ENCODE measurements around the gene PAGR1. TPM values are rescaled to one million over a fixed set of nuclear protein-coding genes. Genes with fewer than 3 reads are reported as not detected.

PAGR1 gene
- total and polyA plus RNA-seq, 2 of the 13 experiments (the other 11 are each of a cell fraction or from before 2014, with no cell fraction given), result 9.8 to 66.4 TPM

DNA sequence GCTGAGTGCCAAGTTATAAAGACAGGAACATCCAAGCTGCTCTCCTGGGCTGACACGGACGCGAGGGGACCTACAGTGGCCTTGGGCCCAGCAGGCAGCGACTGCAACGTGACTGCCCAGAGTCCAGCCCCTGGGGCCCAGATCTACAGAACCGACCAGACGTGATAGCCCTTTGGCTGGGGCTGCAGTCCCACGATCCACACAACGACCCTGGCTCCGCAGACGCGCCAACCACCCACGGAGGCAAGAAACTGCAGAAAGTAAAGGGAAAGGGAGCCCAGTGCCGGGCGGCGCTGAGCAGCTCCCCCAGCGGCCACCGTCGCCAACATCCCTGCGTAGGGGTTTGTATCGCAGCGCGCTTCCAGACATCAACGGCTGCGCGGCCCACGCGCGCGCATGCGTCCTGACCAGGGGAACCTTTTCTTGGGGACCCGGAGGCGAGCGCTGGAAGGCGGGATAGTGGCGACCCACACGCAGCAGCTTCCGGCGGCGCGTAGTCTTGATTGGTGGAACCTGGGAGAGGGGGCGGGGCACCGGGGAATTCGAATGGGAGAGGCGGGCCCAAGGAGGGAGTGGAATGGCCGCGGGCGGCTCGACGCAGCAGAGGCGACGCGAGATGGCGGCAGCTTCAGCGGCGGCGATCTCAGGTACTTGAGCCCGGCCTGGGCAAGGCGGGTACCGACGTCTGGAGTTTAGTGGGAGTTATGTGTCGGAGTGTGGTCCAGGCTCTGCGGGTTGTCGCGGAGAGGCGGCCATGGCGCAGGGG lies 25.6 kb upstream of the PAGR1 start, which contains the start of gene KIF22 (continued):
- TF ChIP-seq, protein P1, sequence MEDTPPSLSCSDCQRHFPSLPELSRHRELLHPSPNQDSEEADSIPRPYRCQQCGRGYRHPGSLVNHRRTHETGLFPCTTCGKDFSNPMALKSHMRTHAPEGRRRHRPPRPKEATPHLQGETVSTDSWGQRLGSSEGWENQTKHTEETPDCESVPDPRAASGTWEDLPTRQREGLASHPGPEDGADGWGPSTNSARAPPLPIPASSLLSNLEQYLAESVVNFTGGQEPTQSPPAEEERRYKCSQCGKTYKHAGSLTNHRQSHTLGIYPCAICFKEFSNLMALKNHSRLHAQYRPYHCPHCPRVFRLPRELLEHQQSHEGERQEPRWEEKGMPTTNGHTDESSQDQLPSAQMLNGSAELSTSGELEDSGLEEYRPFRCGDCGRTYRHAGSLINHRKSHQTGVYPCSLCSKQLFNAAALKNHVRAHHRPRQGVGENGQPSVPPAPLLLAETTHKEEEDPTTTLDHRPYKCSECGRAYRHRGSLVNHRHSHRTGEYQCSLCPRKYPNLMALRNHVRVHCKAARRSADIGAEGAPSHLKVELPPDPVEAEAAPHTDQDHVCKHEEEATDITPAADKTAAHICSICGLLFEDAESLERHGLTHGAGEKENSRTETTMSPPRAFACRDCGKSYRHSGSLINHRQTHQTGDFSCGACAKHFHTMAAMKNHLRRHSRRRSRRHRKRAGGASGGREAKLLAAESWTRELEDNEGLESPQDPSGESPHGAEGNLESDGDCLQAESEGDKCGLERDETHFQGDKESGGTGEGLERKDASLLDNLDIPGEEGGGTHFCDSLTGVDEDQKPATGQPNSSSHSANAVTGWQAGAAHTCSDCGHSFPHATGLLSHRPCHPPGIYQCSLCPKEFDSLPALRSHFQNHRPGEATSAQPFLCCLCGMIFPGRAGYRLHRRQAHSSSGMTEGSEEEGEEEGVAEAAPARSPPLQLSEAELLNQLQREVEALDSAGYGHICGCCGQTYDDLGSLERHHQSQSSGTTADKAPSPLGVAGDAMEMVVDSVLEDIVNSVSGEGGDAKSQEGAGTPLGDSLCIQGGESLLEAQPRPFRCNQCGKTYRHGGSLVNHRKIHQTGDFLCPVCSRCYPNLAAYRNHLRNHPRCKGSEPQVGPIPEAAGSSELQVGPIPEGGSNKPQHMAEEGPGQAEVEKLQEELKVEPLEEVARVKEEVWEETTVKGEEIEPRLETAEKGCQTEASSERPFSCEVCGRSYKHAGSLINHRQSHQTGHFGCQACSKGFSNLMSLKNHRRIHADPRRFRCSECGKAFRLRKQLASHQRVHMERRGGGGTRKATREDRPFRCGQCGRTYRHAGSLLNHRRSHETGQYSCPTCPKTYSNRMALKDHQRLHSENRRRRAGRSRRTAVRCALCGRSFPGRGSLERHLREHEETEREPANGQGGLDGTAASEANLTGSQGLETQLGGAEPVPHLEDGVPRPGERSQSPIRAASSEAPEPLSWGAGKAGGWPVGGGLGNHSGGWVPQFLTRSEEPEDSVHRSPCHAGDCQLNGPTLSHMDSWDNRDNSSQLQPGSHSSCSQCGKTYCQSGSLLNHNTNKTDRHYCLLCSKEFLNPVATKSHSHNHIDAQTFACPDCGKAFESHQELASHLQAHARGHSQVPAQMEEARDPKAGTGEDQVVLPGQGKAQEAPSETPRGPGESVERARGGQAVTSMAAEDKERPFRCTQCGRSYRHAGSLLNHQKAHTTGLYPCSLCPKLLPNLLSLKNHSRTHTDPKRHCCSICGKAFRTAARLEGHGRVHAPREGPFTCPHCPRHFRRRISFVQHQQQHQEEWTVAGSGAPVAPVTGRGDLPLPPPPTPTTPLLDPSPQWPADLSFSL (CRISPR knock-in tag; IDR thresholded peaks at IDR 0.05), result no peak
- TF ChIP-seq, protein P2, sequence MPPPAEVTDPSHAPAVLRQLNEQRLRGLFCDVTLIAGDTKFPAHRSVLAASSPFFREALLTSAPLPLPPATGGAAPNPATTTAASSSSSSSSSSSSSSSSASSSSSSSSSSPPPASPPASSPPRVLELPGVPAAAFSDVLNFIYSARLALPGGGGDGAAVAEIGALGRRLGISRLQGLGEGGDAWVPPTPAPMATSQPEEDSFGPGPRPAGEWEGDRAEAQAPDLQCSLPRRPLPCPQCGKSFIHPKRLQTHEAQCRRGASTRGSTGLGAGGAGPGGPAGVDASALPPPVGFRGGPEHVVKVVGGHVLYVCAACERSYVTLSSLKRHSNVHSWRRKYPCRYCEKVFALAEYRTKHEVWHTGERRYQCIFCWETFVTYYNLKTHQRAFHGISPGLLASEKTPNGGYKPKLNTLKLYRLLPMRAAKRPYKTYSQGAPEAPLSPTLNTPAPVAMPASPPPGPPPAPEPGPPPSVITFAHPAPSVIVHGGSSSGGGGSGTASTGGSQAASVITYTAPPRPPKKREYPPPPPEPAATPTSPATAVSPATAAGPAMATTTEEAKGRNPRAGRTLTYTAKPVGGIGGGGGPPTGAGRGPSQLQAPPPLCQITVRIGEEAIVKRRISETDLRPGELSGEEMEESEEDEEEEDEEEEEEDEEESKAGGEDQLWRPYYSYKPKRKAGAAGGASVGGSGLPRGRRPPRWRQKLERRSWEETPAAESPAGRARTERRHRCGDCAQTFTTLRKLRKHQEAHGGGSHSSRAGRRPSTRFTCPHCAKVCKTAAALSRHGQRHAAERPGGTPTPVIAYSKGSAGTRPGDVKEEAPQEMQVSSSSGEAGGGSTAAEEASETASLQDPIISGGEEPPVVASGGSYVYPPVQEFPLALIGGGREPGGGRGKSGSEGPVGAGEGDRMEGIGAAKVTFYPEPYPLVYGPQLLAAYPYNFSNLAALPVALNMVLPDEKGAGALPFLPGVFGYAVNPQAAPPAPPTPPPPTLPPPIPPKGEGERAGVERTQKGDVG (CRISPR knock-in tag; IDR thresholded peaks at IDR 0.05; ENCODE audit: borderline replicate concordance), result peak; percentile 83
- peak; percentile 78; the same call in 1 of the 2 replicates for TF ChIP-seq MIER2 (CRISPR knock-in tag; IDR thresholded peaks at IDR 0.05)
- TF ChIP-seq, protein P3, sequence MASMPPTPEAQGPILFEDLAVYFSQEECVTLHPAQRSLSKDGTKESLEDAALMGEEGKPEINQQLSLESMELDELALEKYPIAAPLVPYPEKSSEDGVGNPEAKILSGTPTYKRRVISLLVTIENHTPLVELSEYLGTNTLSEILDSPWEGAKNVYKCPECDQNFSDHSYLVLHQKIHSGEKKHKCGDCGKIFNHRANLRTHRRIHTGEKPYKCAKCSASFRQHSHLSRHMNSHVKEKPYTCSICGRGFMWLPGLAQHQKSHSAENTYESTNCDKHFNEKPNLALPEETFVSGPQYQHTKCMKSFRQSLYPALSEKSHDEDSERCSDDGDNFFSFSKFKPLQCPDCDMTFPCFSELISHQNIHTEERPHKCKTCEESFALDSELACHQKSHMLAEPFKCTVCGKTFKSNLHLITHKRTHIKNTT (CRISPR knock-in tag; IDR thresholded peaks at IDR 0.05), result no peak
- TF ChIP-seq, protein P4, sequence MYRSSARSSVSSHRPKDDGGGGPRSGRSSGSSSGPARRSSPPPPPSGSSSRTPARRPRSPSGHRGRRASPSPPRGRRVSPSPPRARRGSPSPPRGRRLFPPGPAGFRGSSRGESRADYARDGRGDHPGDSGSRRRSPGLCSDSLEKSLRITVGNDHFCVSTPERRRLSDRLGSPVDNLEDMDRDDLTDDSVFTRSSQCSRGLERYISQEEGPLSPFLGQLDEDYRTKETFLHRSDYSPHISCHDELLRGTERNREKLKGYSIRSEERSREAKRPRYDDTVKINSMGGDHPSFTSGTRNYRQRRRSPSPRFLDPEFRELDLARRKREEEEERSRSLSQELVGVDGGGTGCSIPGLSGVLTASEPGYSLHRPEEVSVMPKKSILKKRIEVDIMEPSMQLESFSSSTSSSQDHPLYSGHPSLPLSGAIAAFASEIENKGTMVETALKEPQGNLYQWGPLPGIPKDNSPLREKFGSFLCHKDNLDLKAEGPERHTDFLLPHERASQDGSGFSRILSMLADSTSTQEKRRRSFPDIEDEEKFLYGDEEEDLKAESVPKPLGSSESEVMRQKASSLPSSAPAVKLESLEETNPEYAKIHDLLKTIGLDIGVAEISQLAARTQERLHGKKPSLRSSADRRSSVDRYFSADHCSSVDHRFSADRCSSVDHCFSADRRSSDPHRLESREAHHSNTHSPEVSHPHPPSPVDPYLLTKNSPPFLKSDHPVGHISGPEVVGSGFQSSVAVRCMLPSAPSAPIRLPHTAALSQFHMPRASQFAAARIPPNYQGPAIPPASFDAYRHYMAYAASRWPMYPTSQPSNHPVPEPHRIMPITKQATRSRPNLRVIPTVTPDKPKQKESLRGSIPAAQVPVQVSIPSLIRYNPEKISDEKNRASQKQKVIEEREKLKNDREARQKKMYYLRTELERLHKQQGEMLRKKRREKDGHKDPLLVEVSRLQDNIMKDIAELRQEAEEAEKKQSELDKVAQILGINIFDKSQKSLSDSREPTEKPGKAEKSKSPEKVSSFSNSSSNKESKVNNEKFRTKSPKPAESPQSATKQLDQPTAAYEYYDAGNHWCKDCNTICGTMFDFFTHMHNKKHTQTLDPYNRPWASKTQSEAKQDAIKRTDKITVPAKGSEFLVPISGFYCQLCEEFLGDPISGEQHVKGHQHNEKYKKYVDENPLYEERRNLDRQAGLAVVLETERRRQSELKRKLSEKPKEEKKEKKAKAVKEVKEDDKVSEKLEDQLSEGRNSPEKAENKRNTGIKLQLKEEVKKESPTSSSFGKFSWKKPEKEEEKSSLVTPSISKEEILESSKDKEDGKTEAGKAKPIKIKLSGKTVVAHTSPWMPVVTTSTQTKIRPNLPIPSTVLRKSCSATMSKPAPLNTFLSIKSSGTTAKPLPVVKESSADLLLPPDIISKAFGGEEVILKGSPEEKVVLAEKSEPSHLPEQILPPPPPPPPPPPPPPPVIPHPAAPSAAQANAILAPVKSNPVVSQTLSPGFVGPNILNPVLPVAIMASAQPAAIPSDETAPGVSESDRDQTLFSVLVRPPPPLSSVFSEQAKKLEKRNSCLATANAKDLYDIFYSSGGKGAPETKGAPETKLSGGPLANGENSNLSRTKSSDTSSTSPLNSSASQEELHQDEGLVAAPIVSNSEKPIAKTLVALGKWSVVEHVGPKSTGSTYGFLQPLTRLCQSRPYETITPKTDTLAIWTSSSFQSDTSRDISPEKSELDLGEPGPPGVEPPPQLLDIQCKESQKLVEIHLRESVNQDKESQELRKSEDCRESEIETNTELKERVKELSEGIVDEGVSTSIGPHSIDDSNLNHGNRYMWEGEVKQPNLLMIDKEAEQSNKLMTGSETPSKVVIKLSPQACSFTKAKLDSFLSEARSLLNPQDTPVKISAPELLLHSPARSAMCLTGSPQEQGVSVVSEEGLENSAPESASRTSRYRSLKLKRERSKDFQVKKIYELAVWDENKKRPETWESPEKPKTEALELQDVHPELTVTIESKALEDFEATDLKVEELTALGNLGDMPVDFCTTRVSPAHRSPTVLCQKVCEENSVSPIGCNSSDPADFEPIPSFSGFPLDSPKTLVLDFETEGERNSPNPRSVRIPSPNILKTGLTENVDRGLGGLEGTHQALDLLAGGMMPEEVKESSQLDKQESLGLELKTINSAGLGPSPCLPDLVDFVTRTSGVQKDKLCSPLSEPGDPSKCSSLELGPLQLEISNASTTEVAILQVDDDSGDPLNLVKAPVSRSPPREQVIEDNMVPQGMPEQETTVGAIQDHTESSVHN (CRISPR knock-in tag; IDR thresholded peaks at IDR 0.05), result 0 out of 2 replicates have a peak, but pooled peaks have one; percentile 58
- no peak for TF ChIP-seq ZNF841 (CRISPR knock-in tag; IDR thresholded peaks at IDR 0.05; ENCODE audit: borderline replicate concordance)
- no peak; the same call in 1 of the 2 replicates for TF ChIP-seq NR2F2 (IDR thresholded peaks at IDR 0.05; ENCODE audit: borderline replicate concordance, low read depth)
- no peak; the same call in 1 of the 2 replicates for TF ChIP-seq ZNF775 (CRISPR knock-in tag; IDR thresholded peaks at IDR 0.05; ENCODE audit: borderline replicate concordance)

All from HepG2 (cell line).